HG02588 (cell line): ENCODE results near the gene PP2D1.
"Not testable (repeated sequence)": the region's sequence is repeated elsewhere in the genome, so short reads cannot be mapped to it uniquely, and the experiment has no call there.

Experiments
- ATAC-seq: cut with Tn5 transposase; IDR thresholded peaks from one replicate; pipeline ENCODE4 v1.9.1; 2021; ENCODE audit warnings: mild to moderate bottlenecking, moderate library complexity; ENCODE audit not compliant: unreplicated experiment

Gene PP2D1

DNA sequence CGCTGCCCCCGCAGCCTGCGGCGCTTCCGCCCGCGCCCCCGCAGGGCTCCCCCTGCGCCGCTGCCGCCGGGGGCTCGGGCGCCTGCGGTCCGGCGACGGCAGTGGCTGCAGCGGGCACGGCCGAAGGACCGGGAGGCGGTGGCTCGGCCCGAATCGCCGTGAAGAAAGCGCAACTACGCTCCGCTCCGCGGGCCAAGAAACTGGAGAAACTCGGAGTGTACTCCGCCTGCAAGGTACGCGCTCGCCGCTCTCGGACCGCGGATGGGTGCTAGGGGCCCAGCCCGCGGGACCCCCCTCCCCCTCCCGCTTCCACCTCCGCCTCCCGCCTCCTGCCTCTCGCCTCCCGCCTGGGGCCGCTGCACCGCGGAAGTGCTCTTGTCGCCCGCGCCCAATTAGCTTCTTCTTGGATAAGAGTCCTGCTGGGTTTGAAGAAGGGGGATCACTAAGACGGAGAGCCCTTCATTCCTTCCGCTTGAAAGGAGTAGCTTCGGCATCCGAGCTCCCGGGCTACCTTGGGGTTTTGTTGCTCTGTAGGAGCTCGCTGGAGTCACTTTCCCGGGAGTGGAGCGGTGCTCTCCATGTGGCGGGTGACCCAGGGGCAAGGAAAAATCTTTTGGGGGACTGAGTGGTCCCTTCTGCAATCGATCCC, 28.6 kb upstream of the PP2D1 start:
- peak; percentile 43 for ATAC-seq

DNA sequence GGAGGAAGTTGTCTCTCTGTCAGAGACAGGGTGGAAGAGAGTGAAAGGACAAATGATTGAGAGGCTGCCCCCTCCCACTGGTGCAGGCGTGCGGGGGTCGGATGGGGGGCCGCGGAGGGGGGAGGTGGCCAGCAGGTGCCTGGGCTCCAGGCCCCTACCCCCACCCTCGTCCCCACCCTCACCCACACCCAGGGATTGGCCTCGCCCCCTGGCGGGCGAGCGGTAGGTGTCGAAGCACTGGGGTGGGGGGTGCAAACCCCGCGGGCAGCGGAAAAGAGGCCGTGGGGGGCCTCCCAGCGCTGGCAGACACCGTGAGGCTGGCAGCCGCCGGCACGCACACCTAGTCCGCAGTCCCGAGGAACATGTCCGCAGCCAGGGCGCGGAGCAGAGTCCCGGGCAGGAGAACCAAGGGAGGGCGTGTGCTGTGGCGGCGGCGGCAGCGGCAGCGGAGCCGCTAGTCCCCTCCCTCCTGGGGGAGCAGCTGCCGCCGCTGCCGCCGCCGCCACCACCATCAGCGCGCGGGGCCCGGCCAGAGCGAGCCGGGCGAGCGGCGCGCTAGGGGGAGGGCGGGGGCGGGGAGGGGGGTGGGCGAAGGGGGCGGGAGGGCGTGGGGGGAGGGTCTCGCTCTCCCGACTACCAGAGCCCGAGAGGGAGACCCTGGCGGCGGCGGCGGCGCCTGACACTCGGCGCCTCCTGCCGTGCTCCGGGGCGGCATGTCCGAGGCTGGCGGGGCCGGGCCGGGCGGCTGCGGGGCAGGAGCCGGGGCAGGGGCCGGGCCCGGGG, 27.9 kb upstream of the PP2D1 start, which contains the start of gene KAT2B:
Gene KAT2B, plus strand, starts transcription at position 682 of the 783 bp plus-strand sequence. Its CDS starts 32 bp downstream, at position 714.
- ATAC-seq = peak; percentile 54

DNA sequence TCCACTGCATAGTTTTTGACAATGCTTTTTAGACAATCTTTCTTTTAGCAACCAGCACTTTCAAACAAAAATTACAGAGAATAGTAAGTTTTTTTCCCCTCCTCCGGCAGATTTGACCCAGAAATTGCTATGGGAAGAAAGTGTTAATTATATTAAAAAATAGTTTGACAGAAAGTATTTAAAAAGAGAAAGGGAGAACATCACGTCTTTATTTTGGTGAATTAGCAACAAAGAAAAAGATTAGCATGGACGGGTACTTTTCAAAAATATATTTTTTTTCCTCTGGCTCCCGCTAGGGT, 27.4 kb upstream of the PP2D1 start:
- ATAC-seq = no peak

DNA sequence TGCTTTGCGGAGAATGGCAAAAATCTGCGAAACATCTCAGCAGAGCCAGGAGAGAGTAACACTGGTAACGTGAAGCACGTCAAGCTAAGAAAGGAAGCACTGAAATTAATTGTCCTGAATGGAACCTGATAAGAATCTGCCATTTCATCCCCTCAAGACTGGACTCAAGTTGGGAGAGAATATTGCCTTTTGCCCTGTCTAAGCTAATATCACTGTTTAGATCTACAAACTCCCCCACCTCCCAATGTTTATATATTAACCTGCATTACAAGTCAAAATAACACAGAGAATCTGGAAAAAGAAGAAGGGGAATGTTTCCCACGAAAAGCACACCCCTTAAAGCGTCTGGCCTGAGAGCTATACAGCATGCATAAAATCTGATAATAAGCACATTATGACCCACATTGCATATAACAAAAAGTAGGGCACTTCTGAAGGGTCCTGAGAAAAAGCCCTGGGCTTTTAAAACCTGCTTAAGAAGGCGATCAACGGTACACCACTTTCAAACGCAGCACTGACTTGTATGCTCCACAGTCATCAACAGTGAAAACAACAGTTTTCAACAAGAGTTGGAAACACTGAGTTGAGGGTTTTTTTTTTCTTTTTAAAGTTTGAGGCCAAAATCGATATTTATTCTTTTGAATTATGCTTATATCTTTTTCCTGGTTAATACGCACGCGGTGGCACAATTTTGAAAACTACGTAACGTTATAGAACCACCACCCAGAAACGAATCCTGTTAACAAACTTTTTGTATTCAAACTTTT, 26.8 kb upstream of the PP2D1 start:
- ATAC-seq = no peak

DNA sequence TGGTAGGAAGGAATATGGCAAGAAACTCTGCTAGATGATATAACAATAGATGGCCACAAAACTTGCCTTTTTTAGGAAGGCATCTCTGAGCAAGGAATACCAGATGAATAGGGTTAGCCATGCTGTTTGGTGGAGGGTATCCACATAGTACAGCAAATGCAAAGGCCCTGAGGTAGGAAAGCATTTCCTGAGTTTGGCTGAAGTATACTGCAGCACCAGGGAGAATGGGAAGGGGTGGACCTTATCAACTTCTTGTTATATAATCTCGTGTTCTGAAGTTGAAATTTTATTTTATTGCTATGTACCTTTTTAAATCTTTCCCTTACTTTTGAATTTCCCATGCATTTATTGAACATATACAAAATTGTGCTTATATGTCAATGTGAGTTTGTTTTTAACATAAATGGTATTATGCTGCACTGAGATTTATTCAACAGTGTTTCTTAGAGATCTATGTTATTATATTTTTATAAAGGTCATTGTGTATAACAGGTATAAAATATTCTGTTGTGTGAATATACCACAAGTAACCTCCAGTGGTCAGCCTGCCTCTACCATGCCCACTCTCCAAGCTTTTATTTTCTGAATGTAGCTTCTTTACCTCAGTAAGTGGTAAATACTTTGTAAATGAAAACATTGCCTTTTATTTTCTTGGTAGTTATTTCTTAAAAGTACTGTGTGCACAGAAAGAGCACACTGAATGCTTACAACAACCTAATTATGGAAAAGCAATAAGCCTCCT, 25.4 kb upstream of the PP2D1 start:
- ATAC-seq = no peak

DNA sequence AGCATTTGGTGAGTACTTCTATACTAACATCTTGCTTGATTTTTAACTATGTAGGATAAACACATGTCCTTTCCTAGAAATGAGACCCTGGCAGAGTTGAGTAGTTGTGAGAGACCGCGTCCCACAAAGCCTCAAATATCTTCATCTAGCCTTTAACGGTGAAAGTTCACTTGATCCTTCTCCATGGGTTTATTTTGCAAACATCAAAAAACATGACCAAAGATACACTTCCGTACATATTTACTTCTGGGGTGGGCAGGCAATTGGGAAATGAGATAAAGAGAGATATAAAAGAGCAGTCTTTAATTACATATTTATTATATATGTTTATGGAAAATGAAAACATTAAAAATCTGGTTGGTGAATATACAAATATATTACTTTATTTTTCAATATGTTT, 23.0 kb upstream of the PP2D1 start:
- no peak for ATAC-seq

DNA sequence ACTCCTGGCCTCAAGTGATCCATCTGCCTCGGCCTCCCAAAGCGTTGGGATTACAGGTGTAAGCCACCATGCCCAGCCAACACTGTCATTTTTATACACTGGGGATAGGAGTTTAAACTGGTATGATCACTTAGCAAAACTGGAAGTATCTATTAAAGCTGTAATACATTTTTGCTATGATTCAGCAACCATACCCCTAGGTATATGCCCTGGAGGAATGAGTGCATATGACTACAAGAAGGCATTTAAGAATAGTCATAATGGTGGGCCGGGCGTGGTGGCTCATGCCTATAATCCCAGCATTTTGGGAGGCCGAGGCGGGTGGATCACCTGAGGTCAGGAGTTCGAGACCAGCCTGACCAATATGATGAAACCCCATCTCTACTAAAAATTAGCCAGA, 19.9 kb upstream of the PP2D1 start:
- not testable (repeated sequence) for ATAC-seq

DNA sequence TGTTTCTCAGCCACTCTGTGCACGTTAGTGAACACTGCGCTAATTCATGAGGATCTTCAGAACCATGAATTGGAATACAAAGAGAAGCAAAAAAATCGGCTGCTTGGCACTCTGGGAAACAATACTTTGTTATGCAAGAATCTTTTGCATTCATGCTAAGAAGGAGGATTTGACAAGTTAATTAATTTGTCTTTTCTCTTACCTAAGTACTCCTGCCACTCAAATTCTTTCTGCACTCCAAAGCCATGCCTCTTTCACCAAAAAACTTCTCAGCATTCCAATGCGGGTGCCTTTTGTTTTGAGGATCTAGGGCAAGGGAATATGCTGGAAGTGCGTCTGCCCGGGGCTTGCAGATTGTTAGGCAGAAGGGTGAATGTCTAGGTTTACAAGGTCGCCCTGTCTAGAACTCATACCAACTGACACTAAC, 16.9 kb upstream of the PP2D1 start:
- no peak for ATAC-seq

DNA sequence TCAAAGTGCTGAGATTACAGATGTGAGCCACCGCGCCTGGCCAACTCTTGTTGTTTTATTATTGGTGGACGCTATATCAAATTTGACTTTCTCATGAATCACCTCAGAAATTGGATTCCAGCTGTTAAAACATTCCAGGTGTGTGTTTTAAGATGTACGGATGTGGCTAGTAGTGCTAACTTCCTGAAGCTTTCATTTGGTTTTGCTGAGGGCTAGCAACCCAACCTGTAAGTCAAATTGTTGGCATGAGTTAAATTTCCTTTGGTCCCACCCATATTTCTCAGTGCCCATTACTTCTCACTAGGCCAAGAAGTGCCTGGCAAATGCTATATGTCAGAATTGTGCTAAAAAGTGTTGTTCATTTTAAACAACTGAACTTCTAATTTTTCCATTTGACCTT, 15.1 kb upstream of the PP2D1 start:
- ATAC-seq = no peak

DNA sequence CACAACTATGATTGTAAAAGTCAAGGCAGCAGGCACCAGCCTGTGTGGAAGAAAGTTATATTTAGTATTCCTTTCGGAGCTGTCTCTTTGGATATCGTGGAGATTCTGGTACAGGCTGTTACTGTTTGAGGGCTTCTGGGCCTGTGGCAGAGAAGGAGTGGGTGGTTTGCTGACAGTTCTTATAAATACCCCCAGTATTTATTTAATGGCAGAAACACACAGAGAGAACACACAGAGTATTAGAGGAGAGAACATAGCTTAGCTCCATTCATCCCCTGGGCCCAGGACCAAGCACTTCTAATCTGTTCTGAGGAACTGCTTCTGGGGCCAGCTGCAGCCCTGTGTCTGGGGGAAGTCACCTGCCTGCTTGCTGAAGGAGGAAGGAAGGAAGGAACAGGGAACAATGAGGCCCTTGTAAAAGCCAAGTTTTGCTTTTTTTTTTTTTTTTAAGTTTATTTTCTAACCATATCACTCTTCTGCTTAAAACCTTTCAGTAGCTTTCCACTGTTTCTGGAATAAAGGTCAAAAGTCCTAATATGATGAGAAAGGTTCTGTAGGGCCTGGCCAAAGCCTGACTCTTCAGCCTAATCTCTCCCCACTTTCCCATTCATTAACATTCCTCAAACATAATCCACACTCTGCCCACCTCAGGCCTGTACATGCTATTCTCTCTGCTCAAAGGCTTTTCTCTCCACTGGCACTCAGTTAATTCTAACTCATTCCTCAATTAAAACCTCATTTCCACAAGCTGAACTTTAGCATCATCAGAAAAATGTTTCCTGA, 11.8 kb upstream of the PP2D1 start:
- no peak for ATAC-seq

DNA sequence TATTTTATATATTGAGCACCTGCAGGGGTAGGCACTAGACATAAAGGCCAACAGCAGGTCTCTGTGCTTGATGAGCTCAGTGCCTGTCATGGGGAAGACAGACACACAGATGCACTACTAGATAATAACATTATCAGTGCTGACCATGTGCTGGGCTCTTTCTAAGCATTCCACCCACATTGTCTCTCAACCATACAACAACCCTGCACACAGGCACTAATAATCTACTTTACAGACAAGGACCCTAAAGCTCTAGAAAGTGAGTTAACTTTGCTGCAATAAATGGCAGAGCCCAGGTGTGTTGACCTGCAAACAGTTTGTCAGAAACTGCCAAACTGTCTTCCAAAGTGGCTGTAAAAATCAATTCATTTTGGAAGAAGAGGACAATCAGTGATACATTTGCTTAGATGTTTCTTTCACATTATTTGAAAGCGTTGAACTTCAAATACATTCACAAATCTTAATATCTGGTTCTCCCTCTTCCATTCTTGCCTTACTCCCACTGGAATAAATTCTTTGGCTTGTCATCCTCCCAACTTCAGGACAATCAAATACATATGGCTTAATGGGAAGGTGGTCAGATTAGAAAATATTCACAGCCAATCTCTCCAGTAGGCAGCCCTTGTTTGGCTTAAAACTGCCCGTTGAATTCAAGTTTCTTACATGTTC, 11.0 kb upstream of the PP2D1 start:
- no peak for ATAC-seq

DNA sequence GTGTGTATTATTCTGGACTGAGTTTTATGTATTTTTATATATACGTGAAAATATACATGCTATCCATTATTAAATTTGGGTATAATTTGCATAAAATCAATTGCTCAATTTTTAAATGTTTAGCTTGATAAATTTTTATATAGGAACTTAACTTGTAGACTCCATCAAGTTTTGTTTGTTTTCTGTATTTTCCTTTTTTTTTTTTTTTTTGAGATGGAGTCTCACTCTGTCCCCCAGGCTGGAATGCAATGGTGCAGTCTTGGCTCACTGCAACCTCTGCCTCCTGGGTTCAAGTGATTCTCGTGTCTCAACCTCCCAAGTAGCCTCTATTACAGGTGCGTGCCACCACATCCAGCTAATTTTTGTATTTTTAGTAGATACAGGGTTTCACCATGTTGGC, 4.0 kb upstream of the PP2D1 start:
- not testable (repeated sequence) for ATAC-seq

DNA sequence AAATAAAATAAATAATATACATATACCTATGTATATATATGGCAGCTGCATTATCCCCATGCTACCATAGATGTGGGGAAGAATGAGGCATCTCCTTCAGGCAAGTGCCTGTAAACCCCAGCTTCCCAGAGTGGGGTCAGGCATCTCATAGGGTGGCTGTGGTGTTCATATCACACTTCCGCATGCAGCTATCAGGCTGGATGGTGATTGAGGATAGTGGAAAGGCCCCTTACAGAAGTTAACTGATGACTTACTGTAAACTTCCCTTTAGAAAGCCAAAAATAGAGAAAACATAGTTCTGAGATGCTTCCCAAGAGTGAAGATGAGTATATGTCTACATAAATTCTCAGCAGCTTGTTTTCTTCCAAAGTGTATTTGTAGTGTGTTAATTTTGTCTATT, 3.5 kb upstream of the PP2D1 start:
- ATAC-seq = no peak

DNA sequence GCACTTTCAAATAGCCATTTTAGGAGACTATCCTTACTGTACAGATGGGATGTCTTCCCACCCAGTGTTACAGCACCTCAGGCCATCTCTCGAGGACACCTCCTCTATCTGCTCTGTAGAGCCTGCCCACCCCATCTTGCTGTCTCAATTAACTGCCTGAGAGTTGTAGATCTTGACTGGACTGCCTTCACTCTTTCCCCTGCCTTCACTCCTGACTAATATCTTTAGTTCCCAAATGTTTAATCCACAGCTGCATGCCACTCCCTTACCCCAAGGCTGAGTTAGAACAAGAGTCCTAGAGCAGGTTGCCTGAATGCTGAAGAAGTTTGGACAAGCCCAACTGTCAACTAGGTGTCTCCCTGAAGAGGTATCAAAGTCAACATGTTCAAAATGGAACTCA, 1.3 kb upstream of the PP2D1 start:
- ATAC-seq = no peak

DNA sequence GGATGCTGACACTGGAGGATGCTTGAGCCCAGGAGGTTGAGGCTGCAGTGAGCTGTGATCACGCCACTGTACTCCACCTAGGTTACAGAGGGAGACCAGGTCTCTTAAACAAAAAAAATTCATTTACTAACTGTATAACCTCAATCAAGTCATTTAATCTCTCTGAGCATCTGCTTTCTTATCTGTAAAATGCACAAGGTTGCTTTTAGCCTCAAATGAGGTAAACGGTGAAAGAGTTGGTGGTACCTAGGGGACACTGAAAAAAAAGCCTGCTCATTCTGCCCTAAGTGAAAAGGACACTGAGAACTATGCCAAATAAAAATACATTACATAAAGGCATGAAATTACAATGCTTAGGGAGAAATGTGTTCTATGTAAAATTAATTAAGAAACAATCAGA, 3.4 kb downstream of the PP2D1 start:
- ATAC-seq = no peak

DNA sequence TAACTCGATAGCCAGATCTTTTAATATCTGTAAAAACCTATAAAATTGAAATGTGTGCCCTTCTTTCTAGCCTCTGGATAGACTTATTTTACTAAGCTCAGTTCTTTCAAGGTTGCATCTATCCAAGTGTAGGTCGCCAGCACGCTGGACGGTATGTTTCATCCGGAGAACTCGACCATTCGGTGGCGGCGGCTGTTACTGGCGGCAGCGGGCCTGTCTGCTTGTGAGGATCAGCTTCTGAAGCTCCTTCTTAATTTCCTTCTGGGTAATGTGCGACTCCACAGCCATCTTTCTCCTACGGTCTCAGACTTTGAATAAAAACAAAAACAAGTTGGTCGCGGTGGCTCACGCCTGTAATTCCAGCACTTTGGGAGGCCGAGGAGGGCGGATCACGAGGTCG, 4.1 kb downstream of the PP2D1 start:
- ATAC-seq = no peak

DNA sequence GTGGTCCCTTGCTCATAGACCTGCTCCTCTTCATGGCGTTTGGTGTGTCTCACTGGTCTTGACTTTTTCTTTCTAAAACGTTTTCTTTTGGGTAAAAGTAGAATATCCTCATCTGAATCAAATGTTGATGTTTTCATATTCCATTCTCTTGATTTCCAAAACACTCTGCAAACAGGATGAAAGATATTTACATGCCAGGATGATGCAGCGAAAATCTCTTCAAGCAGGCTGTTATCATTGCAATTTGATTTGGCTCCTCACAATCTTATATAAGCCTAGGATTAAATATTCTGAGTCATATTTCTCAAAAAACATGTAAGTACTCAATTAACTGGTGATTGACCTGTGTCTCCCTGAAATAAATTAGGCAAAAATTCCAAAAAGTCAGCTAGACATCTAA, 10.1 kb downstream of the PP2D1 start:
- no peak for ATAC-seq

DNA sequence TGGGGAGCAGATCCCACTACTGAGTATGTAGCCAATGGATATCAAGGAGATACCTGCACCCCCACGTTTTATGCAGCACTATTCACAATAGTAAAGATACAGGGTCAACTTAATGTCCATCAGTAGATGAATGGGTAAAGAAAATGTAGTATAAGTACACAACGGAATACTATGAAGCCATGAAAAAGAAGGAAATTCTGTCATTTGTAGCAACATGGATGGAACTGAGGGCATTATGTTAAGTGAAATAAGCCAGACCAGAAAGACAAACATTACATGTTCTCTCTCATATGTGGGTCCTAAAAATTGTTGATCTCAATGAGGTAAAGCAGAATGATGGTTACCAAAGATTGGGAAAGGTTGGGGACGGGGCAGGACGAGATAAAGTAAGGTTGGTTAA, 14.6 kb downstream of the PP2D1 start:
- no peak for ATAC-seq

DNA sequence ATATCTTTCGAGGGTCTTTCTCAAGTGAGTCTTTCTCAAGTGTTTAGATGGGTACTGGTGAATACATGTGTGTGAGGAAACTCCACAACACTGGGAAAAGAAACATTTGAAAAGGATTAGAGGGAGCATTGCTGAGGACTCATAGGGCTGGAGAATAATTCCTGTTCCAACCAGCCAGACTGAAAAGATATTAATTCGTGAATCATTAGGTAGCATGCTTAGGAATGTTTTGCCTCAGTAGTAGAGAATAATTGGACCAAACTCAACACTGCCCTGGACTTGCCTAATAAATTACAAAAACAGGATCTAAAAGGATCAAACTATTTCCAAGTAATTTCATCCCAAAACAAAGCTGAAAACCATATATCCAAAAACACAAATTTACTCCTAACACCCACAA, 17.3 kb downstream of the PP2D1 start:
- ATAC-seq = no peak

DNA sequence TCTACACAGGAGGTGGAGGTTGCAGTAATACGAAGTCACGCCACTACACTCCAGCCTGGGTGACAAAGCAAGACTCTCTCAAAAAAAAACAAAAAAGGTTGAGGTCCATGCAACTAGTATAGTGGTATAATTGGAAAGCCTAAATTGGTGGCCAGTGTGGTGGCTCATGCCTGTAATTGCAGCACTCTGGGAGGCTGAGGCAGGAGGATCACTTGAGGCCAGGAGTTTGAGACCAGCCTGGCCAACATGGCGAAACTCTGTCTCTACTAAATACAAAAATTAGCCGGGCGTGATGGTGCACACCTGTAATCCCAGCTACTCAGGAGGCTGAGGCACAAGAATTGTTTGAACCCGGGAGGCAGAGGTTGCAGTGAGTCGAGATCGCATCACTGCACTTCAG, 23.2 kb downstream of the PP2D1 start:
- ATAC-seq = not testable (repeated sequence)
